ENCODE data around the gene EML1.

- TF ChIP-seq EP300 (IDR thresholded peaks at IDR 0.05) (no peak), CTCF (IDR thresholded peaks at IDR 0.05) (no peak), POLR2A (IDR thresholded peaks at IDR 0.05) (no peak), POLR2AphosphoS5 (IDR thresholded peaks at IDR 0.05) (no peak)
These were observed 173.7 kb downstream of the EML1 start for GRCh38 chr14:99966912-99967311.
